Activated B cell treated with CpG ODN at 0.5 μM for 24 hours (primary cell): ENCODE measurements around the gene SELENOM. TPM values are rescaled to one million over a fixed set of nuclear protein-coding genes. Genes with fewer than 3 reads are reported as not detected.
A peak's percentile ranks its signal among the peaks of the same experiment; 100 is the strongest.

Experiments
- ATAC-seq: fragments of 200-7000 bp; cut with Tn5 transposase; one replicate; pipeline ENCODE4 v1.10.0; 2021; ENCODE audit warnings: low read depth, mild to moderate bottlenecking, moderate library complexity
- CTCF ChIA-PET: fragments of 350-600 bp; sonication (Branson Sonifier 250); formaldehyde crosslinking; loops from one replicate; lab custom pipeline; 2021; ENCODE audit warnings: antibody characterized with exemption; lab: Charles Lee
- POLR2A ChIA-PET: fragments of 350-600 bp; sonication (Branson Sonifier 250); formaldehyde crosslinking; loops from one replicate; lab custom pipeline; 2021; ENCODE audit warnings: antibody characterized with exemption; lab: Charles Lee
- DNase-seq: peaks from one replicate; pipeline ENCODE4 v3.0.0; 2022
- H3K27ac Mint-ChIP-seq: one replicate; pipeline ENCODE4 v1.8.0; 2020; ENCODE audit warnings: mixed read lengths
- H3K27me3 Mint-ChIP-seq: one replicate; pipeline ENCODE4 v1.8.0; 2021; ENCODE audit warnings: mixed read lengths
- H3K36me3 Mint-ChIP-seq: one replicate; pipeline ENCODE4 v1.8.0; 2021; ENCODE audit warnings: low read depth, mixed read lengths
- H3K4me1 Mint-ChIP-seq: one replicate; pipeline ENCODE4 v1.8.0; 2021; ENCODE audit warnings: mixed read lengths
- H3K4me3 Mint-ChIP-seq: one replicate; pipeline ENCODE4 v1.8.0; 2020; ENCODE audit warnings: mild to moderate bottlenecking, mixed read lengths
- H3K9me3 Mint-ChIP-seq: one replicate; pipeline ENCODE4 v1.8.0; 2020; ENCODE audit warnings: mixed read lengths
- intact Hi-C: fragments of 100-400 bp; cut with micrococcal nuclease; formaldehyde crosslinking; loops from one replicate; pipeline ENCODE4 v1.15.1; 2024
- total RNA-seq: library from RNA; stranded (reverse); gene quantifications from 2 replicates; pipeline ENCODE4 v1.2.3, GENCODE V29; 2022
- TF ChIP-seq, protein P1 (sequence below): fragments of 200-600 bp; IDR thresholded peaks from one replicate; pipeline ENCODE4 v1.8.0; 2022; ENCODE audit warnings: antibody characterized with exemption, mild to moderate bottlenecking

The SELENOM gene
- total RNA-seq, 1 donor from 2014 or later, result 9.0 TPM

- TF ChIP-seq, protein P1, sequence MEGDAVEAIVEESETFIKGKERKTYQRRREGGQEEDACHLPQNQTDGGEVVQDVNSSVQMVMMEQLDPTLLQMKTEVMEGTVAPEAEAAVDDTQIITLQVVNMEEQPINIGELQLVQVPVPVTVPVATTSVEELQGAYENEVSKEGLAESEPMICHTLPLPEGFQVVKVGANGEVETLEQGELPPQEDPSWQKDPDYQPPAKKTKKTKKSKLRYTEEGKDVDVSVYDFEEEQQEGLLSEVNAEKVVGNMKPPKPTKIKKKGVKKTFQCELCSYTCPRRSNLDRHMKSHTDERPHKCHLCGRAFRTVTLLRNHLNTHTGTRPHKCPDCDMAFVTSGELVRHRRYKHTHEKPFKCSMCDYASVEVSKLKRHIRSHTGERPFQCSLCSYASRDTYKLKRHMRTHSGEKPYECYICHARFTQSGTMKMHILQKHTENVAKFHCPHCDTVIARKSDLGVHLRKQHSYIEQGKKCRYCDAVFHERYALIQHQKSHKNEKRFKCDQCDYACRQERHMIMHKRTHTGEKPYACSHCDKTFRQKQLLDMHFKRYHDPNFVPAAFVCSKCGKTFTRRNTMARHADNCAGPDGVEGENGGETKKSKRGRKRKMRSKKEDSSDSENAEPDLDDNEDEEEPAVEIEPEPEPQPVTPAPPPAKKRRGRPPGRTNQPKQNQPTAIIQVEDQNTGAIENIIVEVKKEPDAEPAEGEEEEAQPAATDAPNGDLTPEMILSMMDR, result no peak
- H3K4me3 Mint-ChIP-seq, result no peak overlapping the region
- H3K36me3 Mint-ChIP-seq, result no peaks in the 10 kb centered on the region
- no peak for ATAC-seq
- intact Hi-C loops, result no loop called here
- no peaks in the 10 kb centered on the region for H3K9me3 Mint-ChIP-seq
- CTCF ChIA-PET, result interaction anchor here (0.8 to 3.3 kb wide), 3 partner anchors 17 to 183 kb away, joined by 3 to 8 read pairs (median 8); partner anchors contain the start of gene SELENOM
- no peak for DNase-seq
- H3K27ac Mint-ChIP-seq, result no peak overlapping the region
- H3K27me3 Mint-ChIP-seq, result no peaks in the 10 kb centered on the region
- POLR2A ChIA-PET, result no interaction called here
- H3K4me1 Mint-ChIP-seq, result peaks cover 24% of the 10 kb centered on the region
These were observed 16.9 kb downstream of the SELENOM start for GRCh38 chr22:31090217-31091085.

- peak overlapping the region; percentile 54 for H3K27ac Mint-ChIP-seq
- H3K4me3 Mint-ChIP-seq, result no peak overlapping the region
- no peaks in the 10 kb centered on the region for H3K36me3 Mint-ChIP-seq
- intact Hi-C loops, result loop anchor here (1.0 to 10.0 kb wide), 6 partner anchors 60 to 665 kb away; partner anchors contain the start of genes DUSP18, MTFP1 and SFI1
- no peaks in the 10 kb centered on the region for H3K9me3 Mint-ChIP-seq
- ChIA-PET POLR2A (interaction anchor here (0.9 kb wide), 1 partner anchor 184 kb away, joined by 5 read pairs; no protein-coding TSS in a partner anchor), CTCF (interaction anchor here (0.8 to 3.3 kb wide), 4 partner anchors 18 to 184 kb away, joined by 3 to 8 read pairs (median 6); partner anchors contain the start of gene SELENOM)
- DNase-seq (peak; percentile 36), ATAC-seq (peak; percentile 14)
- TF ChIP-seq, protein P1, result no peak
- H3K4me1 Mint-ChIP-seq, result peaks cover 27% of the 10 kb centered on the region
- H3K27me3 Mint-ChIP-seq, result no peaks in the 10 kb centered on the region
These were observed 17.9 kb downstream of the SELENOM start for GRCh38 chr22:31089160-31090100.

GRCh38 chr22:31088233-31088986, 19.0 kb downstream of the SELENOM start:
- Mint-ChIP-seq H3K36me3 (no peaks in the 10 kb centered on the region), H3K4me1 (peaks cover 37% of the 10 kb centered on the region), H3K27me3 (no peaks in the 10 kb centered on the region), H3K4me3 (no peak overlapping the region), H3K27ac (no peak overlapping the region), H3K9me3 (no peaks in the 10 kb centered on the region)
- DNase-seq (no peak), ATAC-seq (no peak)
- CTCF ChIA-PET, result interaction anchor here (1.0 to 3.3 kb wide), 3 partner anchors 19 to 185 kb away, joined by 3 to 8 read pairs (median 8); partner anchors contain the start of gene SELENOM
- POLR2A ChIA-PET, result interaction anchor here (0.9 kb wide), 1 partner anchor 185 kb away, joined by 5 read pairs; no protein-coding TSS in a partner anchor
- intact Hi-C loops, result loop anchor here (10.0 kb wide), 3 partner anchors 406 to 664 kb away; partner anchors contain the start of genes DUSP18, MTFP1 and SFI1
- TF ChIP-seq, protein P1, result no peak

GRCh38 chr22:31087744-31088215, 19.6 kb downstream of the SELENOM start:
- ChIA-PET CTCF (interaction anchor here (3.3 kb wide), 1 partner anchor 185 kb away, joined by 8 read pairs; no protein-coding TSS in a partner anchor), POLR2A (interaction anchor here (0.5 to 1.4 kb wide), 2 partner anchors 20 to 72 kb away, joined by 3 to 7 read pairs; partner anchors contain the start of genes RNF185 and SELENOM)
- ATAC-seq, result no peak
- no peaks in the 10 kb centered on the region for H3K9me3 Mint-ChIP-seq
- H3K27ac Mint-ChIP-seq, result no peak overlapping the region
- peaks cover 42% of the 10 kb centered on the region for H3K4me1 Mint-ChIP-seq
- no peaks in the 10 kb centered on the region for H3K27me3 Mint-ChIP-seq
- no peak for DNase-seq
- H3K4me3 Mint-ChIP-seq, result no peak overlapping the region
- H3K36me3 Mint-ChIP-seq, result no peaks in the 10 kb centered on the region
- intact Hi-C loops, result loop anchor here (10.0 kb wide), 3 partner anchors 407 to 663 kb away; partner anchors contain the start of genes DUSP18, MTFP1 and SFI1
- TF ChIP-seq, protein P1, result no peak
